Measurements from ENCODE around the gene XYLT1.
"Not testable (repeated sequence)": the region's sequence is repeated elsewhere in the genome, so short reads cannot be mapped to it uniquely, and the experiment has no call there.

XYLT1 gene

GRCh38 chr16:17346621-17347569 is 123.9 kb downstream of the XYLT1 start:
- DNase-seq (ENCODE audit: low read depth, low spot score) = no peak
- no peak overlapping the region for H3K27ac ChIP-seq

GRCh38 chr16:17345043-17345442 is 125.7 kb downstream of the XYLT1 start:
- H3K27ac ChIP-seq = no peak overlapping the region
- DNase-seq (ENCODE audit: low read depth, low spot score) = no peak

GRCh38 chr16:17343728-17344127 is 127.0 kb downstream of the XYLT1 start:
- H3K27ac ChIP-seq = no peak overlapping the region
- no peak for DNase-seq (ENCODE audit: low read depth, low spot score)

GRCh38 chr16:17343028-17343427 is 127.7 kb downstream of the XYLT1 start:
- no peak for DNase-seq (ENCODE audit: low read depth, low spot score)
- no peak overlapping the region for H3K27ac ChIP-seq

GRCh38 chr16:17342031-17342430 is 128.7 kb downstream of the XYLT1 start:
- H3K27ac ChIP-seq = no peak overlapping the region
- DNase-seq (ENCODE audit: low read depth, low spot score) = no peak

- H3K27ac ChIP-seq = no peak overlapping the region
- DNase-seq (ENCODE audit: low read depth, low spot score) = no peak
These were observed 130.0 kb downstream of the XYLT1 start for GRCh38 chr16:17340804-17341203.

- DNase-seq (ENCODE audit: low read depth, low spot score) = peak; percentile 44
- peak overlapping the region; percentile 7 for H3K27ac ChIP-seq
These were observed 130.8 kb downstream of the XYLT1 start for GRCh38 chr16:17339764-17340541.

GRCh38 chr16:17338244-17338643 is 132.5 kb downstream of the XYLT1 start:
- no peak overlapping the region for H3K27ac ChIP-seq
- DNase-seq (ENCODE audit: low read depth, low spot score) = no peak

- no peak for DNase-seq (ENCODE audit: low read depth, low spot score)
- H3K27ac ChIP-seq = no peak overlapping the region
These were observed 134.2 kb downstream of the XYLT1 start for GRCh38 chr16:17336530-17336900.

- no peak overlapping the region for H3K27ac ChIP-seq
- no peak for DNase-seq (ENCODE audit: low read depth, low spot score)
These were observed 134.8 kb downstream of the XYLT1 start for GRCh38 chr16:17335826-17336529.

GRCh38 chr16:17335406-17335805 is 135.4 kb downstream of the XYLT1 start:
- H3K27ac ChIP-seq; DNase-seq (ENCODE audit: low read depth, low spot score): not testable (repeated sequence)

- peak; percentile 39 for DNase-seq (ENCODE audit: low read depth, low spot score)
- H3K27ac ChIP-seq = peak overlapping the region; percentile 30
These were observed 136.7 kb downstream of the XYLT1 start for GRCh38 chr16:17334096-17334495.

- no peak overlapping the region for H3K27ac ChIP-seq
- no peak for DNase-seq (ENCODE audit: low read depth, low spot score)
These were observed 137.5 kb downstream of the XYLT1 start for GRCh38 chr16:17333229-17333628.

- no peak for DNase-seq (ENCODE audit: low read depth, low spot score)
- H3K27ac ChIP-seq = no peak overlapping the region
These were observed 138.8 kb downstream of the XYLT1 start for GRCh38 chr16:17331991-17332390.

GRCh38 chr16:17331071-17331607 is 139.6 kb downstream of the XYLT1 start:
- no peak overlapping the region for H3K27ac ChIP-seq
- DNase-seq (ENCODE audit: low read depth, low spot score) = no peak

- H3K27ac ChIP-seq = no peak overlapping the region
- DNase-seq (ENCODE audit: low read depth, low spot score) = no peak
These were observed 140.7 kb downstream of the XYLT1 start for GRCh38 chr16:17330044-17330443.

- H3K27ac ChIP-seq = no peak overlapping the region
- DNase-seq (ENCODE audit: low read depth, low spot score) = no peak
These were observed 141.4 kb downstream of the XYLT1 start for GRCh38 chr16:17329391-17329790.

GRCh38 chr16:17328932-17329331 is 141.8 kb downstream of the XYLT1 start:
- no peak for DNase-seq (ENCODE audit: low read depth, low spot score)
- no peak overlapping the region for H3K27ac ChIP-seq

GRCh38 chr16:17327664-17328335 is 143.0 kb downstream of the XYLT1 start:
- no peak for DNase-seq (ENCODE audit: low read depth, low spot score)
- no peak overlapping the region for H3K27ac ChIP-seq
